ENCODE results near the gene ERC2.

ERC2 gene

GRCh38 chr3:55471084-55471483 is 997.2 kb downstream of the ERC2 start:
- in situ Hi-C loops (cut with MboI; ENCODE audit: low sequenced_read_pairs) = no loop called here

- in situ Hi-C loops (cut with MboI; ENCODE audit: low sequenced_read_pairs) = no loop called here
Observed at GRCh38 chr3:55469957-55470526, 998.2 kb downstream of the ERC2 start.

GRCh38 chr3:55468251-55468650 is 1000.0 kb downstream of the ERC2 start:
- in situ Hi-C loops (cut with MboI; ENCODE audit: low sequenced_read_pairs) = no loop called here

GRCh38 chr3:55467099-55467498 is 1001.2 kb downstream of the ERC2 start:
- in situ Hi-C loops (cut with MboI; ENCODE audit: low sequenced_read_pairs) = no loop called here

GRCh38 chr3:55466526-55466925 is 1001.7 kb downstream of the ERC2 start:
- in situ Hi-C loops (cut with MboI; ENCODE audit: low sequenced_read_pairs) = no loop called here

GRCh38 chr3:55461896-55462295 is 1006.4 kb downstream of the ERC2 start:
- in situ Hi-C loops (cut with MboI; ENCODE audit: low sequenced_read_pairs) = no loop called here

GRCh38 chr3:55459838-55460237 is 1008.4 kb downstream of the ERC2 start:
- in situ Hi-C loops (cut with MboI; ENCODE audit: low sequenced_read_pairs) = no loop called here
